ENCODE data around the gene DNAAF8.

The DNAAF8 gene

GRCh38 chr16:4754865-4755264 lies 20.5 kb downstream of the DNAAF8 start:
- Histone ChIP-seq H3K4me2 (ENCODE audit: low read length) (no peak overlapping the region), H4K20me1 (ENCODE audit: control insufficient read depth, insufficient read depth, low read depth, low read length) (no peaks in the 10 kb centered on the region), H3K4me1 (ENCODE audit: control insufficient read depth, low read length) (no peaks in the 10 kb centered on the region), H3K4me3 (ENCODE audit: low read length) (no peak overlapping the region), H3F3A (ENCODE audit: control insufficient read depth, insufficient read depth) (no peaks in the 10 kb centered on the region), H3K36me3 (ENCODE audit: control insufficient read depth, low read length) (peaks cover 63% of the 10 kb centered on the region), H3K79me2 (ENCODE audit: control insufficient read depth, low read length) (no peaks in the 10 kb centered on the region), H3K27me3 (ENCODE audit: control insufficient read depth, low read length) (no peaks in the 10 kb centered on the region), H3K9me2 (replicated peaks; ENCODE audit: control insufficient read depth, low read length) (no peaks in the 10 kb centered on the region), H3K27ac (ENCODE audit: low read depth, low read length) (no peak overlapping the region), H3K9me3 (ENCODE audit: control insufficient read depth, insufficient read depth, low read length) (no peaks in the 10 kb centered on the region)
- no peak for TF ChIP-seq EZH2phosphoT487 (IDR thresholded peaks at IDR 0.05; ENCODE audit: borderline replicate concordance, low read length)
- TF ChIP-seq CTCF (IDR thresholded peaks at IDR 0.05; ENCODE audit: low read depth, low read length, poor library complexity, severe bottlenecking) = no peak

- TF ChIP-seq CTCF (IDR thresholded peaks at IDR 0.05; ENCODE audit: low read depth, low read length, poor library complexity, severe bottlenecking) (no peak), EZH2phosphoT487 (IDR thresholded peaks at IDR 0.05; ENCODE audit: borderline replicate concordance, low read length) (no peak)
- no peaks in the 10 kb centered on the region for H3K27me3 ChIP-seq (ENCODE audit: control insufficient read depth, low read length)
- peaks cover 71% of the 10 kb centered on the region for H3K36me3 ChIP-seq (ENCODE audit: control insufficient read depth, low read length)
- H3K4me2 ChIP-seq (ENCODE audit: low read length) = no peak overlapping the region
- H3K79me2 ChIP-seq (ENCODE audit: control insufficient read depth, low read length) = no peaks in the 10 kb centered on the region
- no peak overlapping the region for H3K4me3 ChIP-seq (ENCODE audit: low read length)
- no peaks in the 10 kb centered on the region for H3K9me3 ChIP-seq (ENCODE audit: control insufficient read depth, insufficient read depth, low read length)
- H3K27ac ChIP-seq (ENCODE audit: low read depth, low read length) = no peak overlapping the region
- H4K20me1 ChIP-seq (ENCODE audit: control insufficient read depth, insufficient read depth, low read depth, low read length) = no peaks in the 10 kb centered on the region
- H3K9me2 ChIP-seq (replicated peaks; ENCODE audit: control insufficient read depth, low read length) = no peaks in the 10 kb centered on the region
- H3K4me1 ChIP-seq (ENCODE audit: control insufficient read depth, low read length) = no peaks in the 10 kb centered on the region
- no peaks in the 10 kb centered on the region for H3F3A ChIP-seq (ENCODE audit: control insufficient read depth, insufficient read depth)
Observed at GRCh38 chr16:4755687-4756086, 21.4 kb downstream of the DNAAF8 start.

- Histone ChIP-seq H3K79me2 (ENCODE audit: control insufficient read depth, low read length) (peaks cover 6% of the 10 kb centered on the region), H3K36me3 (ENCODE audit: control insufficient read depth, low read length) (peaks cover 66% of the 10 kb centered on the region), H3F3A (ENCODE audit: control insufficient read depth, insufficient read depth) (no peaks in the 10 kb centered on the region), H3K9me3 (ENCODE audit: control insufficient read depth, insufficient read depth, low read length) (no peaks in the 10 kb centered on the region), H3K4me1 (ENCODE audit: control insufficient read depth, low read length) (peaks cover 2% of the 10 kb centered on the region), H3K27me3 (ENCODE audit: control insufficient read depth, low read length) (no peaks in the 10 kb centered on the region), H3K4me2 (ENCODE audit: low read length) (no peak overlapping the region), H4K20me1 (ENCODE audit: control insufficient read depth, insufficient read depth, low read depth, low read length) (no peaks in the 10 kb centered on the region), H3K4me3 (ENCODE audit: low read length) (no peak overlapping the region), H3K27ac (ENCODE audit: low read depth, low read length) (no peak overlapping the region), H3K9me2 (replicated peaks; ENCODE audit: control insufficient read depth, low read length) (no peaks in the 10 kb centered on the region)
- TF ChIP-seq CTCF (IDR thresholded peaks at IDR 0.05; ENCODE audit: low read depth, low read length, poor library complexity, severe bottlenecking) (no peak), EZH2phosphoT487 (IDR thresholded peaks at IDR 0.05; ENCODE audit: borderline replicate concordance, low read length) (no peak)
Observed at GRCh38 chr16:4760221-4760910, 26.0 kb downstream of the DNAAF8 start.

Data from DOHH2 (cell line).